Memory B cell (primary cell): ENCODE results near the gene SLIT3.

ENCODE experiments used
- ATAC-seq: fragments of 150-1000 bp; cut with Tn5 transposase; 2 replicates; pipeline ENCODE4 v1.10.0; 2021; ENCODE audit warnings: low read depth, mild to moderate bottlenecking, moderate library complexity
- DNase-seq, 2 donors: peaks; one replicate each; pipeline ENCODE4 v3.0.0; 2022; ENCODE audit warnings: low spot score in 2 of 2
- H3K27ac Mint-ChIP-seq: one replicate; pipeline ENCODE4 v1.8.0; 2022; ENCODE audit warnings: mild to moderate bottlenecking, moderate library complexity, mixed read lengths
- H3K27me3 Mint-ChIP-seq: one replicate; pipeline ENCODE4 v1.8.0; 2022; ENCODE audit warnings: mixed read lengths
- H3K36me3 Mint-ChIP-seq: one replicate; pipeline ENCODE4 v1.8.0; 2022; ENCODE audit warnings: mild to moderate bottlenecking, mixed read lengths
- H3K4me1 Mint-ChIP-seq: one replicate; pipeline ENCODE4 v1.8.0; 2022; ENCODE audit warnings: mixed read lengths
- H3K4me3 Mint-ChIP-seq: one replicate; pipeline ENCODE4 v1.8.0; 2022; ENCODE audit warnings: mild to moderate bottlenecking, moderate library complexity, mixed read lengths
- H3K9me3 Mint-ChIP-seq: one replicate; pipeline ENCODE4 v1.8.0; 2022; ENCODE audit warnings: mixed read lengths

Gene SLIT3

DNA sequence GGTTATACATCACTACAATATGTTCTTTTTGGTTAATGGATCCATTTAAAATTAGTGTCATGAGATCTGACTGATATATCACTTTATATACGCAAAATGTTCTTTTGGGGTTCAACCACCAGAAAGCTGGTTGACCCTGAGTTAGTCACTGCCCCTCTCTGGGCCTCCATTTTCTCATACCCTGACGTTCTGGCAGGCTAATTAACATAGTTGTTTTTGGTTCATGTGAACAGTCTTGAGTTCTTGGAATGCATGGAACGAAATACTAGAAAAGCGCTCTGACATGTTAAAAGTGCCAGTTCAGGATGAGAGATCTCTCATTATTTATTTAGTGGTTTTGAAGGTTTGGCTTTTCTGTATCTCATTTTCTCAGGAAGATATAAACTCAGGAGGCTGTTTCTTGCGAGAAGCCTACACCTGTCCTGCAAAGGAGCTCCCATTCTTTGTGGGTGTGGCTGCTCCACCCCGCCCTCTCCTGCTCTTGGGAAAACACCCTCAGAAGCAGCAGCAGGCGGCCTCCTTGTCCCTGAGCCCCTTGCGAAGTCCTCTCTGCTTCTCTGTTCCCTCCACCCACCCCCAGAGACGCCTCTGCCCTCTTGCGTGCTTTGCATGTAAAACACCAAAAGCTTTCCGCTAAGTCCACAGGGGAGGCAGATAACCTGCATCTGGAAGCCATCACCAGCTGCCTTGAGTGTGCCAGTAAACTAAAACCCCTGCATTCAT, 419.4 kb downstream of the SLIT3 start:
- H3K4me3 Mint-ChIP-seq = no peak overlapping the region
- H3K36me3 Mint-ChIP-seq = no peaks in the 10 kb centered on the region
- peaks cover 15% of the 10 kb centered on the region for H3K4me1 Mint-ChIP-seq
- H3K27me3 Mint-ChIP-seq = peaks cover 10% of the 10 kb centered on the region
- no peak for DNase-seq
- H3K27ac Mint-ChIP-seq = no peak overlapping the region
- no peak for ATAC-seq
- H3K9me3 Mint-ChIP-seq = peaks cover 4% of the 10 kb centered on the region

GRCh38 chr5:168879929-168880328, 421.0 kb downstream of the SLIT3 start:
- peak; percentile 76 for ATAC-seq
- Mint-ChIP-seq H3K4me3 (peak overlapping the region; percentile 6), H3K4me1 (peaks cover 15% of the 10 kb centered on the region), H3K27ac (no peak overlapping the region), H3K27me3 (peaks cover 21% of the 10 kb centered on the region), H3K9me3 (peaks cover 4% of the 10 kb centered on the region), H3K36me3 (no peaks in the 10 kb centered on the region)
- DNase-seq = no peak

GRCh38 chr5:168879331-168879730, 421.6 kb downstream of the SLIT3 start:
- Mint-ChIP-seq H3K4me3 (no peak overlapping the region), H3K36me3 (no peaks in the 10 kb centered on the region), H3K9me3 (peaks cover 5% of the 10 kb centered on the region), H3K4me1 (peaks cover 15% of the 10 kb centered on the region), H3K27ac (no peak overlapping the region), H3K27me3 (peaks cover 25% of the 10 kb centered on the region)
- DNase-seq (no peak), ATAC-seq (no peak)

GRCh38 chr5:168878135-168878745, 422.7 kb downstream of the SLIT3 start:
- Mint-ChIP-seq H3K4me3 (no peak overlapping the region), H3K27me3 (peaks cover 26% of the 10 kb centered on the region), H3K27ac (no peak overlapping the region), H3K36me3 (no peaks in the 10 kb centered on the region), H3K9me3 (peaks cover 5% of the 10 kb centered on the region), H3K4me1 (peaks cover 15% of the 10 kb centered on the region)
- ATAC-seq = no peak
- no peak for DNase-seq

GRCh38 chr5:168877132-168877892, 423.6 kb downstream of the SLIT3 start:
- Mint-ChIP-seq H3K4me3 (no peak overlapping the region), H3K4me1 (peaks cover 15% of the 10 kb centered on the region), H3K36me3 (no peaks in the 10 kb centered on the region), H3K9me3 (peaks cover 5% of the 10 kb centered on the region), H3K27ac (no peak overlapping the region), H3K27me3 (peaks cover 24% of the 10 kb centered on the region)
- ATAC-seq (no peak), DNase-seq (no peak)

DNA sequence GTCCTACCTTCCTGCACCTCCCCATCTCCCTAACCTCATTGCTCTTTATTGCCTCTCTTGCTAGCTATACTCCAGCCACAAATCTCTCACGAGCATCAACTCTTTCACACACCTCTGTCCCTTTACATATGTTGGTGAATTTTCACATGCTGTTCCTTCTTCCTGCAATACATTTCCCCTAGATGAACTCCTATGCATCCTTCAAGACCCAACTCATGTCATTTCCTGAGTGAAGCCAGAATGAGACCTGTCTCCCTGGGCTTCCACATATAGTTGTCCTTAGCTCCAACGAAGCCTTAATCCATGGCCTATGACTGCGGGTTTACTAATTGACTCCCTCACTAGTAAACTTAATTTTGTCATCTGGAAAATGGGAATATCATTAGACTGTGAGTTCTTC, 424.5 kb downstream of the SLIT3 start:
- H3K4me1 Mint-ChIP-seq = peaks cover 15% of the 10 kb centered on the region
- no peak overlapping the region for H3K4me3 Mint-ChIP-seq
- no peak overlapping the region for H3K27ac Mint-ChIP-seq
- no peaks in the 10 kb centered on the region for H3K36me3 Mint-ChIP-seq
- ATAC-seq = no peak
- DNase-seq = no peak
- H3K9me3 Mint-ChIP-seq = peaks cover 5% of the 10 kb centered on the region
- peaks cover 24% of the 10 kb centered on the region for H3K27me3 Mint-ChIP-seq

- DNase-seq = no peak
- peaks cover 5% of the 10 kb centered on the region for H3K9me3 Mint-ChIP-seq
- H3K36me3 Mint-ChIP-seq = no peaks in the 10 kb centered on the region
- no peak for ATAC-seq
- H3K4me1 Mint-ChIP-seq = peaks cover 15% of the 10 kb centered on the region
- no peak overlapping the region for H3K27ac Mint-ChIP-seq
- peaks cover 24% of the 10 kb centered on the region for H3K27me3 Mint-ChIP-seq
- no peak overlapping the region for H3K4me3 Mint-ChIP-seq
Observed at GRCh38 chr5:168875832-168876231, 425.1 kb downstream of the SLIT3 start.

- H3K4me1 Mint-ChIP-seq = peaks cover 9% of the 10 kb centered on the region
- DNase-seq = no peak
- H3K9me3 Mint-ChIP-seq = peaks cover 5% of the 10 kb centered on the region
- no peak overlapping the region for H3K4me3 Mint-ChIP-seq
- no peak overlapping the region for H3K27ac Mint-ChIP-seq
- ATAC-seq = no peak
- H3K27me3 Mint-ChIP-seq = peaks cover 24% of the 10 kb centered on the region
- H3K36me3 Mint-ChIP-seq = no peaks in the 10 kb centered on the region
Observed at GRCh38 chr5:168874713-168875380, 426.1 kb downstream of the SLIT3 start.

DNA sequence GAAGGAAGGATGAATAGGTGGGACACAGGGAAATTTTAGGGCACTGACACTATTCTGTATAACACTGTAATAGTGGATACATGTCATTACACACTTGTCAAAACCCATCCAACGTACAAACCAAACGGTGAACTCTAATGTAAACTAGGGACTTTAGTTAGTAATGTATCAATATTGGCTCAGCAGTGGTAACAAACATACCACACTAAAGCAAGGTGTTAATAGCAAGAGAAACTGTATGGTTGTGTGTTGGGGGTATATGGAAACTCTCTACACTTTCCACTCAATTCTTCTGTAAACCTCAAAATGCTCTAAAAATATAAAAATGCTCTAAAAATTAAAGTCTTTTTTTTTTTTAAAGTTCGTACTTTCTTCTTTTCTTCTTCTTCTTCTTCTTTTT, 428.7 kb downstream of the SLIT3 start:
- no peak for DNase-seq
- Mint-ChIP-seq H3K27me3 (peaks cover 21% of the 10 kb centered on the region), H3K4me3 (no peak overlapping the region), H3K9me3 (peaks cover 5% of the 10 kb centered on the region), H3K4me1 (peaks cover 2% of the 10 kb centered on the region), H3K27ac (no peak overlapping the region), H3K36me3 (no peaks in the 10 kb centered on the region)
- no peak for ATAC-seq

DNA sequence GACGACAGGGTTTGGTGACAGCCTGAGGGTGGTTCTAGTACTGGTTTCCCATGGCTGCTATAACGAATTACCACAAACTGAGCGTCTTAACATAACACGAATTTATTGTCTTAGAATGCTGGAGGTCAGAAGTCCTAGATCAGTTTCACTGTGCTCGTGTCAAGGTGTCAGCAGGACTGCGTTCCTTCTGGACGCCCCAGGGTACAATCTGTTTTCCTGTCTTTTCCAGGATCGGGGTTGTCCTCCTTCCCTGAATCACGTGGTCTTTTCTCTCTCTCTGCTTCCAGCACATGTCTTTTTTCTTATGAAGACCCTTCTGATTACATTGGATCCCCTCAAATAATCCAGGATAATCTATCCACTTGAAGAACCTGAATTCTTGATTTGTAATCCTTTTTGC, 430.0 kb downstream of the SLIT3 start:
- DNase-seq (no peak), ATAC-seq (no peak)
- H3K4me3 Mint-ChIP-seq = no peak overlapping the region
- H3K36me3 Mint-ChIP-seq = no peaks in the 10 kb centered on the region
- peaks cover 1% of the 10 kb centered on the region for H3K9me3 Mint-ChIP-seq
- peaks cover 12% of the 10 kb centered on the region for H3K27me3 Mint-ChIP-seq
- no peak overlapping the region for H3K27ac Mint-ChIP-seq
- H3K4me1 Mint-ChIP-seq = no peaks in the 10 kb centered on the region

- no peak overlapping the region for H3K4me3 Mint-ChIP-seq
- H3K27me3 Mint-ChIP-seq = peaks cover 5% of the 10 kb centered on the region
- no peak overlapping the region for H3K27ac Mint-ChIP-seq
- ATAC-seq = no peak
- H3K36me3 Mint-ChIP-seq = no peaks in the 10 kb centered on the region
- DNase-seq = no peak
- H3K4me1 Mint-ChIP-seq = no peaks in the 10 kb centered on the region
- H3K9me3 Mint-ChIP-seq = no peaks in the 10 kb centered on the region
Observed at GRCh38 chr5:168869615-168870227, 431.2 kb downstream of the SLIT3 start.

- H3K36me3 Mint-ChIP-seq = no peaks in the 10 kb centered on the region
- H3K4me3 Mint-ChIP-seq = no peak overlapping the region
- H3K4me1 Mint-ChIP-seq = no peaks in the 10 kb centered on the region
- H3K27ac Mint-ChIP-seq = no peak overlapping the region
- H3K9me3 Mint-ChIP-seq = no peaks in the 10 kb centered on the region
- ATAC-seq (no peak), DNase-seq (no peak)
- H3K27me3 Mint-ChIP-seq = no peaks in the 10 kb centered on the region
Observed at GRCh38 chr5:168867241-168867640, 433.7 kb downstream of the SLIT3 start.

DNA sequence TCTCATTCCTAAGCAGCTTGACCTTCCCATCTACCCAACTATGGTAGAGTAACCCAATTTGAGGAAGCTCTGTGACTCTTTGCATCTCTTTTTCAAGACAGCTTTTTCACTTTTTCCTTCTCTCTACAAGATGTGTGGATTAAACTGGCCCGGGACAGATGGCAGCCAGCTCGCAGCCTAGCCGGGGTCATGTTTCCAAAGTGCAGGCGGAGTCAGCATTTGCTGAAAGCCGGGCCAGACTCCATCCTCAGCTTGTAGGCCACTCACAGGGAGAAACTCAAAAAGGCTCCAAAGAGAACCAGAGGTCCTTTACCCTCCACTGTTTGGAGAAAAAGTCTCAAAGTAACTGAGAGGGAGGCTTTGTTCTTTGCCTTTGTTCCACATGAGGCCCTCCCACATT, 435.0 kb downstream of the SLIT3 start:
- H3K27me3 Mint-ChIP-seq = no peaks in the 10 kb centered on the region
- no peak for ATAC-seq
- no peaks in the 10 kb centered on the region for H3K9me3 Mint-ChIP-seq
- no peak overlapping the region for H3K27ac Mint-ChIP-seq
- H3K36me3 Mint-ChIP-seq = no peaks in the 10 kb centered on the region
- no peaks in the 10 kb centered on the region for H3K4me1 Mint-ChIP-seq
- no peak for DNase-seq
- no peak overlapping the region for H3K4me3 Mint-ChIP-seq

DNA sequence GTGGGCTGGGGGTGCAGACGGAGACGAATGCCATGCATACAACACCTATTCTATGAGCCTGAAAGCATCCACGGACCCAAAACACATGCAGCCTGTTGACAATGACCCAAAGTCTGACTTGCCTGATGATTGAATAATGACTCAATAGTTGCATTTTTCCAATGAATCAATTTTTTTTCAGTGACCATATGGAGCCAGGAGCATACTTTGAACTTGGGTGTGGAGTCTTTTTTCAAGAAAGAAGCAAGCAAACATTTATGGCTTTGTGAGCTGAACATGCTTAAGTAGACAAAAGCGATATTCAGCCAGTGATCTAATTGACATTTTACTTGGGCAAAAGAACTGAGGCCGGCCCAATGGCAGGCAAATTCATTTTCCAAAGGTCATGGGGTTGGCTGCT, 437.9 kb downstream of the SLIT3 start:
- no peaks in the 10 kb centered on the region for H3K4me1 Mint-ChIP-seq

More for the DNA sequence above, 437.9 kb downstream of the SLIT3 start:
- DNase-seq = no peak
- H3K27ac Mint-ChIP-seq = no peak overlapping the region
- no peak for ATAC-seq
- no peak overlapping the region for H3K4me3 Mint-ChIP-seq
- no peaks in the 10 kb centered on the region for H3K36me3 Mint-ChIP-seq
- no peaks in the 10 kb centered on the region for H3K27me3 Mint-ChIP-seq
- no peaks in the 10 kb centered on the region for H3K9me3 Mint-ChIP-seq
